Left lung (tissue), 14 donors: ENCODE measurements around the gene NEURL4. TPM values are rescaled to one million over a fixed set of nuclear protein-coding genes. Genes with fewer than 3 reads are reported as not detected.
"Not testable (repeated sequence)": the region's sequence is repeated elsewhere in the genome, so short reads cannot be mapped to it uniquely, and the experiment has no call there.

Experiments
- ATAC-seq: fragments of 200-7000 bp; cut with Tn5 transposase; one replicate; pipeline ENCODE4 v1.9.1; 2020; ENCODE audit warnings: moderate library complexity
- DNase-seq, 4 donors: peaks; one replicate each; pipeline ENCODE4 v3.0.0-alpha.2; 2013 to 2020
- H3K27ac ChIP-seq, 2 donors: fragments of 200-600 bp; sonication (generic) in 1 of 2; one replicate each; pipeline versions ENCODE4 v1.5.0 to v1.8.0; 2020 to 2021
- H3K27me3 ChIP-seq, 2 donors: fragments of 200-600 bp; sonication (generic) in 1 of 2; one replicate each; pipeline versions ENCODE4 v1.5.0 to v1.8.0; 2020 to 2021
- H3K36me3 ChIP-seq, 2 donors: fragments of 200-600 bp; sonication (generic) in 1 of 2; one replicate each; pipeline versions ENCODE4 v1.5.0 to v1.8.0; 2020 to 2021
- H3K4me1 ChIP-seq, 2 donors: fragments of 200-600 bp; one replicate each; pipeline ENCODE4 v1.8.0; 2021
- H3K4me3 ChIP-seq, 2 donors: fragments of 200-600 bp; sonication (generic) in 1 of 2; one replicate each; pipeline versions ENCODE4 v1.5.0 to v1.8.0; 2020 to 2021; ENCODE audit warnings: mild to moderate bottlenecking in 1 of 2
- H3K9me3 ChIP-seq, 2 donors: fragments of 200-600 bp; sonication (generic) in 1 of 2; one replicate each; pipeline versions ENCODE4 v1.5.0 to v1.8.0; 2020 to 2021
- intact Hi-C, 2 donors: fragments of 100-400 bp; cut with DNase I; formaldehyde crosslinking; loops; one replicate each; pipeline versions ENCODE4 v1.11.2 to v1.14.2; 2022
- long read RNA-seq, 12 donors: library from polyadenylated mRNA in 2 of 12; unstranded in 2 of 12; transcript quantifications; one replicate each; pipeline ENCODE4 v2.0.0 and lab custom pipeline, GENCODE V29; 2019 to 2026
- polyA plus RNA-seq, 6 donors: library from polyadenylated mRNA; unstranded; fragments of 120-200 nt; gene quantifications; one replicate each; pipeline ENCODE4 v1.2.1, GENCODE V29; 2013; ENCODE audit not compliant: insufficient read length in 6 of 6
- total RNA-seq, 2 donors: library from RNA; stranded (reverse); fragmentation: NEBNext Ultra II Directional; extraction: Animal tissue kit (Norgen Biotek cat#: 25700); gene quantifications; one replicate each; pipeline ENCODE4 v1.2.1, GENCODE V29; 2021
- TF ChIP-seq, protein P1 (sequence below), 2 donors: fragments of 200-600 bp; sonication (generic) in 1 of 2; IDR thresholded peaks; one replicate each; pipeline versions ENCODE4 v1.5.0 to v1.8.0; 2021; ENCODE audit warnings: antibody characterized with exemption in 2 of 2
- donor health status: DM: no; HTN: yes; CAD: no.
- donor health status: DM: no; HTN: no; CAD: no.

NEURL4 gene
- total RNA-seq (10 to 100 TPM; 27.8 to 35.2 TPM), polyA plus RNA-seq (10 to 100 TPM; 22.2 to 36.8 (median 27.9) TPM)
- long read RNA-seq, donor 1, partial matches to known transcripts: 0 of 1 reads
- long read RNA-seq, donor 1, other reads (novel, unspliced or antisense): 0 of 1 reads
- long read RNA-seq, donor 2, partial matches to known transcripts: 0 of 1 reads
- long read RNA-seq, donor 2, other reads (novel, unspliced or antisense): 0 of 1 reads
- long read RNA-seq, donor 3, partial matches to known transcripts: 0 of 3 reads
- long read RNA-seq, donor 3, other reads (novel, unspliced or antisense): 0 of 3 reads
- long read RNA-seq, donor 4: 0 reads
- long read RNA-seq, donor 5: 0 reads
- long read RNA-seq, donor 6: 0 reads
- long read RNA-seq, donor 7, partial matches to known transcripts: 11 of 11 reads
- long read RNA-seq, donor 7, other reads (novel, unspliced or antisense): 0 of 11 reads
- long read RNA-seq, donor 8, full-length matches to known transcripts: 1 of 1 reads
- long read RNA-seq, donor 8, partial matches to known transcripts: 0 of 1 reads
- long read RNA-seq, donor 8, other reads (novel, unspliced or antisense): 0 of 1 reads
- long read RNA-seq, donor 9: 0 reads
- long read RNA-seq, donor 10: 0 reads
- long read RNA-seq, donor 11: 0 reads
- long read RNA-seq, donor 12: 0 reads

DNA sequence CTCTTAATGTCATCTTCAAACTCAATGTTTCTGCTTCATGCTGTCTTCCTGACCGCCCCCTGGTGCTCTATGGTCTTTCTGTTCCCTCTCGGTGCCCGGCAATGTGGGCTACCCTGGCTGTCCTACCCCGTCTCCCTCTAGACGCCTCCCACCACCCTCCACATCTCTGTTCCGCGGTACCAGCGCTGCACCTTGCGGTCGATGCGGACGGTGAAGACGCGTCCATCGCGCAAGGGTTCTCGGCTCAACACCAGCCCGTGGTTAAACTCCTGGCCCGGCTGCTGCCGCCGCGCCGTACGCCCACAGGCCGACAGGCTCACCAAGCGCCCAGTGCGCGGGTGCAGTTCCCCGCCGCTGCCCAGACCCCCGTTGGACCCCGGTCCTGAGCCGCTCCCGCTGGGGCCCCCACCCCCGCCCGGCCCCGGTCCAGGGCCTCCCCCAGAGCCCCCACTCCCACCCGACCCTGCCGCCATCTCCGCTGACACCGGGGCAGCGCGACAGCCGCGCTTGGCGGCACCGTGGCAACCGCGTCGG lies at the start of gene NEURL4:
NEURL4 (minus strand) TSS at position 496 of the 534 bp plus-strand sequence; CDS start at position 473, 23 bp downstream.
- Histone ChIP-seq H3K27ac (peak within 1 kb of the TSS; percentile 90 to 93), H3K9me3 (no peaks in the 10 kb centered on the region), H3K4me3 (peak within 1 kb of the TSS; percentile 88 to 95), H3K4me1 (peaks cover 3 to 28% of the 10 kb centered on the region in 2 donors), H3K27me3 (peaks cover 0 to 7% of the 10 kb centered on the region in 2 donors), H3K36me3 (peaks cover 0 to 29% of the 10 kb centered on the region in 2 donors)
- intact Hi-C loops: no loop called here
- TF ChIP-seq, protein P1, sequence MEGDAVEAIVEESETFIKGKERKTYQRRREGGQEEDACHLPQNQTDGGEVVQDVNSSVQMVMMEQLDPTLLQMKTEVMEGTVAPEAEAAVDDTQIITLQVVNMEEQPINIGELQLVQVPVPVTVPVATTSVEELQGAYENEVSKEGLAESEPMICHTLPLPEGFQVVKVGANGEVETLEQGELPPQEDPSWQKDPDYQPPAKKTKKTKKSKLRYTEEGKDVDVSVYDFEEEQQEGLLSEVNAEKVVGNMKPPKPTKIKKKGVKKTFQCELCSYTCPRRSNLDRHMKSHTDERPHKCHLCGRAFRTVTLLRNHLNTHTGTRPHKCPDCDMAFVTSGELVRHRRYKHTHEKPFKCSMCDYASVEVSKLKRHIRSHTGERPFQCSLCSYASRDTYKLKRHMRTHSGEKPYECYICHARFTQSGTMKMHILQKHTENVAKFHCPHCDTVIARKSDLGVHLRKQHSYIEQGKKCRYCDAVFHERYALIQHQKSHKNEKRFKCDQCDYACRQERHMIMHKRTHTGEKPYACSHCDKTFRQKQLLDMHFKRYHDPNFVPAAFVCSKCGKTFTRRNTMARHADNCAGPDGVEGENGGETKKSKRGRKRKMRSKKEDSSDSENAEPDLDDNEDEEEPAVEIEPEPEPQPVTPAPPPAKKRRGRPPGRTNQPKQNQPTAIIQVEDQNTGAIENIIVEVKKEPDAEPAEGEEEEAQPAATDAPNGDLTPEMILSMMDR (IDR thresholded peaks at IDR 0.05): no peak
- no peak for ATAC-seq
- no peak for DNase-seq

DNA sequence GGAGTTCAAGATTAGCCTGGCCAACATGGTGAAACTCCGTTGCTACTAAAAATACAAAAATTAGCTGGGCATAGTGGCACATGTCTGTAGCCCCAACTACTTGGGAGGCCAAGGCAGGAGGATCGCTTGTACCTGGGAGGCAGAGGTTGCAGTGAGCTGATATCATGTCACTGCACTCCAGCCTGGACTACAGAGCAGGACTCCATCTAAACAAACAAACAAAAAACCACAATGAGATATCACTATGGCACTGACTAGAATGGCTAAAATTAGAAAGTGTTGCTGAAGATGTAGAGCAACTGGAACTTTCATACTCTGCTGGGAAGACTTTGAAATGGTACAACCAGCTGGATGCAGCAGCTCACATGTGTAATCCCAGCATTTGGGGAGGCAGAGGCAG lies 45.2 kb upstream of the NEURL4 start:
- no peak overlapping the region for H3K27ac ChIP-seq
- ATAC-seq (no peak), DNase-seq (no peak)
- intact Hi-C loops: no loop called here
- TF ChIP-seq, protein P1 (IDR thresholded peaks at IDR 0.05): no peak
- H3K9me3 ChIP-seq: no peaks in the 10 kb centered on the region
- no peak overlapping the region for H3K4me3 ChIP-seq
- H3K27me3 ChIP-seq: no peaks in the 10 kb centered on the region
- H3K36me3 ChIP-seq: no peaks in the 10 kb centered on the region
- H3K4me1 ChIP-seq: no peaks in the 10 kb centered on the region

DNA sequence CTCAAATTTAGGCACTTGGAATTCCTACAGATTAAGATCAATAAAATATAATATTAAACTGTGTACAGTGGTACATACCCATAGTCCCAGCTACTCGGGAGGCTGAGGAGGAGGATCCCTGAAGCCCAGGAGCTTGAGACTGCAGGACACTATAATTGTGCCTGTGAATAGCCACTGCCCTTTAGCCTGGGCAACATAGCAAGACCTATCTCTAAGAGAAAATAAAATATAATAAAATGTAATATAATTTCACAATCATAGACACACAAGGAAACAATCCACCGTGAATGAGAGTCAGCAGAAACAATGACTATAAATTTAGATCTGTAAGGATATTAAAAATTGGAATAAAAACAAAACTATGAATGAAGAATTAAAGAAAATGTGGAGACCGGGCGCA lies 41.7 kb upstream of the NEURL4 start:
- no peak for DNase-seq
- Histone ChIP-seq H3K4me1 (no peaks in the 10 kb centered on the region), H3K9me3 (no peaks in the 10 kb centered on the region), H3K36me3 (no peaks in the 10 kb centered on the region), H3K27ac (no peak overlapping the region), H3K4me3 (no peak overlapping the region), H3K27me3 (no peaks in the 10 kb centered on the region)
- TF ChIP-seq, protein P1 (IDR thresholded peaks at IDR 0.05): no peak
- intact Hi-C loops: no loop called here
- no peak for ATAC-seq

DNA sequence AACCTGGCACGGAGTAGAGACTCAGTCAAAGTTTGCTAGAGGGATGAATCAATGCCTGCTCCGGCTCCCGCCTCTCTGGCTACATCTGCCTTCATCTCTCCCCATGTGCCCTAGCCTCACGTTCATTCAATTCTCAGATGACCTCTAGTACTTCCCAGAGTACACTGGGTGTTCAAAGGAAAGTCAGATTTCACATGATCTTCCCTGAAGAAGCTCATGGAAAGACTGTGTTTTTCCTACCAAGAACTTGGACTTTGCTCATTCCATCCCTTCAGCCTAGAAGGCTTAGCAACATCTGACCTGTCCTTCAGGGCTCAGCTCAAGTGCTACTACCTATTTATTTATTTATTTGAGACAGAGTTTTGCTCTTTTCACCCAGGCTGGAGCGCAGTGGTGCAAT lies 40.7 kb upstream of the NEURL4 start:
- ATAC-seq: no peak
- H3K27ac ChIP-seq: no peak overlapping the region

GRCh38 chr17:7368599-7368994 lies 39.5 kb upstream of the NEURL4 start:
- H3K4me3 ChIP-seq, H3K27ac ChIP-seq, intact Hi-C loops, DNase-seq, H3K9me3 ChIP-seq, ATAC-seq, H3K36me3 ChIP-seq, H3K4me1 ChIP-seq, H3K27me3 ChIP-seq: not testable (repeated sequence)

More for the DNA sequence above, 40.7 kb upstream of the NEURL4 start:
- intact Hi-C loops: no loop called here
- no peaks in the 10 kb centered on the region for H3K4me1 ChIP-seq
- DNase-seq: no peak
- H3K36me3 ChIP-seq: no peaks in the 10 kb centered on the region
- H3K9me3 ChIP-seq: no peaks in the 10 kb centered on the region
- H3K4me3 ChIP-seq: no peak overlapping the region
- TF ChIP-seq, protein P1 (IDR thresholded peaks at IDR 0.05): no peak
- no peaks in the 10 kb centered on the region for H3K27me3 ChIP-seq
